Suprapubic skin (tissue), 4 donors: ENCODE measurements around the gene ACTR1B.

Source experiments
- EP300 ChIP-seq: sonication (generic); formaldehyde crosslinking; IDR thresholded peaks from one replicate; pipeline ENCODE4 v1.6.1; 2017; ENCODE audit warnings: antibody characterized with exemption
- POLR2AphosphoS5 ChIP-seq, 3 donors: sonication (generic); formaldehyde crosslinking; IDR thresholded peaks; one replicate each; pipeline ENCODE4 v1.6.1; 2017; ENCODE audit warnings: antibody characterized with exemption in 3 of 3
- TF ChIP-seq, protein P1 (sequence below), 2 donors: fragments of 200-600 bp in 1 of 2; fragments of 450-650 bp in 1 of 2; sonication (generic) in 1 of 2; IDR thresholded peaks; one replicate each; pipeline ENCODE4 v1.5.1; 2016 to 2019; ENCODE audit warnings: antibody characterized with exemption in 2 of 2, mild to moderate bottlenecking in 1 of 2, moderate library complexity in 1 of 2

DNA sequence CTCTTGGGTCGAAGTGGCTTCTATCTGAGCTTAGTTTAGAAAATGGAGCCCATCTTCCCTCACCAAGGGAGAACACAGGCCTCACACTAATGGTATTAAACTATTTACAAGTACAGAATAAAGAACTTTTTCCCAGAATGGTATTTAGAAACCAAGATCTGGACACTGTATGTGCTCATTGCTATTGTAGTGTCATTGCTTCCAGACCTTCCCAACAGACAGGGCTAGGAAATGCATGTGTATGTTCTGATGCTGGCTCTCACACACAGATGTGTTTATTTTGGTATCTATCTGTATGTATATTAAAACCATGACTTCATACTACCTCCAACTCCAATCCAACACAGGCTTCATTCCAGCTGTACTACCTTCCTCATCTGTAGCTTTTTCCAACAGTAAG, 10.0 kb downstream of the ACTR1B start:
- TF ChIP-seq, protein P1, sequence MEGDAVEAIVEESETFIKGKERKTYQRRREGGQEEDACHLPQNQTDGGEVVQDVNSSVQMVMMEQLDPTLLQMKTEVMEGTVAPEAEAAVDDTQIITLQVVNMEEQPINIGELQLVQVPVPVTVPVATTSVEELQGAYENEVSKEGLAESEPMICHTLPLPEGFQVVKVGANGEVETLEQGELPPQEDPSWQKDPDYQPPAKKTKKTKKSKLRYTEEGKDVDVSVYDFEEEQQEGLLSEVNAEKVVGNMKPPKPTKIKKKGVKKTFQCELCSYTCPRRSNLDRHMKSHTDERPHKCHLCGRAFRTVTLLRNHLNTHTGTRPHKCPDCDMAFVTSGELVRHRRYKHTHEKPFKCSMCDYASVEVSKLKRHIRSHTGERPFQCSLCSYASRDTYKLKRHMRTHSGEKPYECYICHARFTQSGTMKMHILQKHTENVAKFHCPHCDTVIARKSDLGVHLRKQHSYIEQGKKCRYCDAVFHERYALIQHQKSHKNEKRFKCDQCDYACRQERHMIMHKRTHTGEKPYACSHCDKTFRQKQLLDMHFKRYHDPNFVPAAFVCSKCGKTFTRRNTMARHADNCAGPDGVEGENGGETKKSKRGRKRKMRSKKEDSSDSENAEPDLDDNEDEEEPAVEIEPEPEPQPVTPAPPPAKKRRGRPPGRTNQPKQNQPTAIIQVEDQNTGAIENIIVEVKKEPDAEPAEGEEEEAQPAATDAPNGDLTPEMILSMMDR (IDR thresholded peaks at IDR 0.05), result no peak
- TF ChIP-seq EP300 (no peak), POLR2AphosphoS5 (IDR thresholded peaks at IDR 0.05) (no peak)
